Stimulated activated CD8-positive, alpha-beta memory T cell treated with anti-CD3 and anti-CD28 coated beads, Interleukin-12 subunit alpha, Interleukin-12 subunit beta, amount 100 ng/mL, for 4 hours (primary cell): ENCODE results near the gene RNASE1.

Experiments
- DNase-seq: peaks from one replicate; pipeline ENCODE4 v3.0.0-alpha.2; 2020; ENCODE audit warnings: low read depth

RNASE1 gene

GRCh38 chr14:20807304-20808161 lies 4.9 kb upstream of the RNASE1 start:
- no peak for DNase-seq

- no peak for DNase-seq
Measured at GRCh38 chr14:20805485-20805884, 2.8 kb upstream of the RNASE1 start.

GRCh38 chr14:20803223-20803622 lies 579 bp upstream of the RNASE1 start:
- DNase-seq: no peak

- no peak for DNase-seq
Measured at GRCh38 chr14:20801726-20802125, 918 bp downstream of the RNASE1 start.

GRCh38 chr14:20799892-20800544 lies 2.6 kb downstream of the RNASE1 start:
- no peak for DNase-seq

- no peak for DNase-seq
Measured at GRCh38 chr14:20799456-20799891, 3.2 kb downstream of the RNASE1 start.

GRCh38 chr14:20798932-20799331 lies 3.7 kb downstream of the RNASE1 start:
- no peak for DNase-seq

GRCh38 chr14:20798318-20798717 lies 4.3 kb downstream of the RNASE1 start:
- no peak for DNase-seq

- no peak for DNase-seq
Measured at GRCh38 chr14:20797164-20797563, 5.5 kb downstream of the RNASE1 start.

GRCh38 chr14:20794644-20795369 lies 7.8 kb downstream of the RNASE1 start:
- no peak for DNase-seq

- DNase-seq: no peak
Measured at GRCh38 chr14:20792556-20792955, 10.1 kb downstream of the RNASE1 start.

- DNase-seq: no peak
Measured at GRCh38 chr14:20791597-20791996, 11.0 kb downstream of the RNASE1 start.

GRCh38 chr14:20791187-20791586 lies 11.5 kb downstream of the RNASE1 start:
- no peak for DNase-seq

GRCh38 chr14:20790464-20791116 lies 12.1 kb downstream of the RNASE1 start:
- no peak for DNase-seq

GRCh38 chr14:20789230-20789813 lies 13.3 kb downstream of the RNASE1 start:
- no peak for DNase-seq

GRCh38 chr14:20787025-20787424 lies 15.6 kb downstream of the RNASE1 start:
- no peak for DNase-seq

GRCh38 chr14:20782280-20782890 lies 20.3 kb downstream of the RNASE1 start:
- DNase-seq: no peak

GRCh38 chr14:20781803-20782202 lies 20.8 kb downstream of the RNASE1 start:
- no peak for DNase-seq

GRCh38 chr14:20775901-20776300 lies 26.7 kb downstream of the RNASE1 start:
- no peak for DNase-seq

GRCh38 chr14:20775043-20775442 lies 27.6 kb downstream of the RNASE1 start:
- no peak for DNase-seq

GRCh38 chr14:20774258-20774824 lies 28.3 kb downstream of the RNASE1 start:
- no peak for DNase-seq
